Skin of body (tissue), 2 donors: ENCODE data around the gene H1-8. TPM values are rescaled to one million over a fixed set of nuclear protein-coding genes. Genes with fewer than 3 reads are reported as not detected.
"Not testable (repeated sequence)": the region's sequence is repeated elsewhere in the genome, so short reads cannot be mapped to it uniquely, and the experiment has no call there.

Experiments used
- DNase-seq: peaks from one replicate; lab custom pipeline; 2025; lab: John Stamatoyannopoulos, UW
- total RNA-seq: library from RNA; depleted of rRNA; stranded (reverse); fragments of >200 nt; gene quantifications from one replicate; pipeline ENCODE4 v1.2.3, GENCODE V29; 2014

Gene H1-8
- total RNA-seq: not detected

- DNase-seq: no peak
These were observed at the start of gene H1-8 for GRCh38 chr3:129543156-129543790. TSS of gene H1-8 (plus strand) at chr3:129543175. CDS start at chr3:129543219, 44 bp downstream.

- DNase-seq: no peak
These were observed 49.8 kb upstream of the H1-8 start for GRCh38 chr3:129493206-129493605.

- DNase-seq: not testable (repeated sequence)
These were observed 48.5 kb upstream of the H1-8 start for GRCh38 chr3:129494499-129494898.

- DNase-seq: not testable (repeated sequence)
These were observed 47.9 kb upstream of the H1-8 start for GRCh38 chr3:129495006-129495639.

- DNase-seq: not testable (repeated sequence)
These were observed 45.1 kb upstream of the H1-8 start for GRCh38 chr3:129497876-129498275.

GRCh38 chr3:129498603-129499488, 44.1 kb upstream of the H1-8 start:
- DNase-seq: not testable (repeated sequence)

GRCh38 chr3:129499604-129500333, 43.2 kb upstream of the H1-8 start:
- DNase-seq: not testable (repeated sequence)

- no peak for DNase-seq
These were observed 42.7 kb upstream of the H1-8 start for GRCh38 chr3:129500334-129500658.

- DNase-seq: no peak
These were observed 41.3 kb upstream of the H1-8 start for GRCh38 chr3:129501630-129502029.

- DNase-seq: no peak
These were observed 40.1 kb upstream of the H1-8 start for GRCh38 chr3:129502641-129503408.

- DNase-seq: no peak
These were observed 39.3 kb upstream of the H1-8 start for GRCh38 chr3:129503471-129504291.

GRCh38 chr3:129504471-129505100, 38.4 kb upstream of the H1-8 start:
- DNase-seq: no peak

GRCh38 chr3:129505341-129505740, 37.6 kb upstream of the H1-8 start:
- no peak for DNase-seq

GRCh38 chr3:129506231-129506742, 36.7 kb upstream of the H1-8 start:
- no peak for DNase-seq

- no peak for DNase-seq
These were observed 35.7 kb upstream of the H1-8 start for GRCh38 chr3:129507181-129507831.

- no peak for DNase-seq
These were observed 30.4 kb upstream of the H1-8 start for GRCh38 chr3:129512595-129512994.

GRCh38 chr3:129513705-129514104, 29.3 kb upstream of the H1-8 start:
- DNase-seq: no peak

GRCh38 chr3:129514110-129514509, 28.9 kb upstream of the H1-8 start:
- no peak for DNase-seq

GRCh38 chr3:129514563-129514962, 28.4 kb upstream of the H1-8 start:
- DNase-seq: no peak
